NOMO-1 (cell line): ENCODE results near the gene TSPAN14.

ENCODE experiments used
- DNase-seq, 2 experiments: peaks; one replicate each; lab custom pipeline; 2025; ENCODE audit not compliant: unreplicated experiment in 2 of 2; lab: John Stamatoyannopoulos, UW

Gene TSPAN14

DNA sequence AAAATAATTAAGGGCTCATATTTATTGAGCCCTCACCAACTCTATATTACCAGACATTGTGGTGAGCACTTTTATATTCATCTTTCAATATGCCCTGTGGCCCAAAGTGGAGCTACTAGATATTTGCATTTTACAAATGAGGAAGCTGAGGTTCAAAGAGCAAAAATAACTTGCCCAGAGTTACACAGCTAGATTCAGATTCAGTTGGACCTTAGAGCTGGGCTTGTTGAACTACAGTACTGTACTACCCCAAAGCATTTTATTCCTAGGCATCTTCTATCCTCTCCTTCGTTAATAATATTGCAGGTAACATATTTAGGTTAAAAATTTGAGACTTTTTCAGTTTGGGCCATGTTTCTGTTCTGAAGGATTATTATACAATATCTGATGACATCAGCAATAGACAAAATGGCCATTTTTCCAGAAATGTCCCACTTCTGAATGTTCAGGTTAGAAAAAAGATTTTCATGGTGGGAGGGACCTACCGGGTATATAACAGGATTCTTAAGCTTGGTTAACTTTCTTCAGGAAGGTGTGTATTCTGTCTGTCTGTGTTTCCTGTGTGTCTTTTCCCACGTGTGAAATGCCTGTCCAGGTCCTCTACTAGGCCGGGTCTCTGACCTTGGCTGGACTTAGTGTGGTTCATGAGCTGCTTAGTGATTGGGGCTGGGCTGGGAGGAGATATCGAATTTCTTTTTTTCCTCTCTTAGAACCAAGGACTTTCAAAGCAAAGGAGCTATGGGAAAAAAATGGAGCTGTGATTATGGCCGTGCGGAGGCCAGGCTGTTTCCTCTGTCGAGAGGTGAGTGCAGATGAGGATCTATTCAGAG, 32.2 kb upstream of the TSPAN14 start:
- peak; percentile 61 to 78 for DNase-seq

DNA sequence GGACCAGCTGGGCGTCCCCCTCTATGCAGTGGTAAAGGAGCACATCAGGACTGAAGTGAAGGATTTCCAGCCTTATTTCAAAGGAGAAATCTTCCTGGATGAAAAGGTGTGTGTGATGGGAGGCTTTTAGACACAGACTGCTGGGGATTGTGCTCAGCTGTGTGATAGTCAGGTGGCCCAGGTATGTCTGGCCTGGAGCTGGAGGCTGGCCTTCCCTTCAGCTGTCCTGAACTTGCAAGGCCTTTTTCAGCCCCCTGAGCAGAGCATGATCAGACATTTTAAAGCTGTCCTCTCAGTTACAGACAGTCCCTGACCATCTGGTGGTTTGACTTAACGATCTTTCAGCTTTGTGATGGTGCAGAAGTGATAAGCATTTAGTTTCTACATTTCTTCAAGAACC, 28.2 kb upstream of the TSPAN14 start:
- DNase-seq, result no peak

DNA sequence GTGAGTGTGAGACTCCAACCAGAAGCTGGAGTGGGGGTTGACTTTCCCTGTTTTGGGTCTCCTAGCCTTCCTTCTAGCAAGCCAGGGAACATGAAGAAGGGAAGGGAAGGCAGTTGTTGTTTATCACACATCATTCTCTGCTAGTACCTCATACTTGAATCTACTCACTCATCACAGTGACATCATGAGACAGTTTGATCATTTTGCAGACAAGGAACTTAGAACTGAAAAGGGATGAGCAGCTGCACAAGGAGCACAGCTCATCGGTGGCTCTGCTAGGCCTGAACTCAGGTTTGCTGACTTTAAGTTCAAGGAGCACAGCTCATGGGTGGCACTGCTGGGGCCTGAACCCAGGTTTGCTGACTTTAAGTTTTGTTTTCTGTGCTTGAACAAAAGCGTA, 26.6 kb upstream of the TSPAN14 start:
- no peak for DNase-seq

DNA sequence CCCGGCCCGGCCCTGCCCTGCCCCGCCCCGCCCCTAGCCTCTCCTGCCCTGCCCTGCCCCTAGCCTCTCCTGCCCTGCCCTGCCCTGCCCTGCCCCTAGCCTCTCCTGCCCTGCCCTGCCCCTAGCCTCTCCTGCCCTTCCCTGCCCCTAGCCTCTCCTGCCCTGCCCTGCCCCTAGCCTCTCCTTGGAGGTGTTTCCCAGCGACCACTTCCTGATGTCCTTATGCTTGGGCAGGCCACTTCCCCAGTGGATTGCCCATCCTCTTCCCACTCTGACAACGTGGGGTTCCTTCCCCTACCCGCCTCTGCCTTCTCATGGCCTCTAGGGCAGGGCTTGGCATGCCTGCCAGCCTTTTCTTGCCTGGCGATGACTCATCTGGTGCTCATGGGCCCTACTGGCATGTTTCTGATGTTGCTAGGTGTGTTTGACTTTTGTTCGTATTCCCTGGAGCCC, 24.6 kb upstream of the TSPAN14 start:
- no peak for DNase-seq

DNA sequence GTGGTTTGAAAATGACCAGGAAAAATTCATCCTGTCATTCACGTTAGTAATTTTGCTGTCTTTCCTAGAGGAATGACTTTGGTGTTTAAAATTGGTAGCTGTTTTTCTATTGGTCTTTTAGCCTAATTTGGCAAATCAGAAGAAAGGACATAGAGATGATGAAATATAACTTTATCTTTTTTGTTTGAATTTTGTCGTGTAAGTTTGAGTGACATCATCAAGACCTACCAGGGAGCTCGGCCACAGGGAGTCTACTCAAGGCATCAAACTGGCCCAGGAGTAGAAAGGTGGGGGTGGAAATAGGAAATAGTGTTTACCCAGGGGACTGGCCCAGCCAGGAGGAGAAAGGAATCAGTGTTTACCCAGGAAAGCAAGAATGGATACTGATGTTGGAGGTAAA, 21.0 kb upstream of the TSPAN14 start:
- DNase-seq, result no peak

DNA sequence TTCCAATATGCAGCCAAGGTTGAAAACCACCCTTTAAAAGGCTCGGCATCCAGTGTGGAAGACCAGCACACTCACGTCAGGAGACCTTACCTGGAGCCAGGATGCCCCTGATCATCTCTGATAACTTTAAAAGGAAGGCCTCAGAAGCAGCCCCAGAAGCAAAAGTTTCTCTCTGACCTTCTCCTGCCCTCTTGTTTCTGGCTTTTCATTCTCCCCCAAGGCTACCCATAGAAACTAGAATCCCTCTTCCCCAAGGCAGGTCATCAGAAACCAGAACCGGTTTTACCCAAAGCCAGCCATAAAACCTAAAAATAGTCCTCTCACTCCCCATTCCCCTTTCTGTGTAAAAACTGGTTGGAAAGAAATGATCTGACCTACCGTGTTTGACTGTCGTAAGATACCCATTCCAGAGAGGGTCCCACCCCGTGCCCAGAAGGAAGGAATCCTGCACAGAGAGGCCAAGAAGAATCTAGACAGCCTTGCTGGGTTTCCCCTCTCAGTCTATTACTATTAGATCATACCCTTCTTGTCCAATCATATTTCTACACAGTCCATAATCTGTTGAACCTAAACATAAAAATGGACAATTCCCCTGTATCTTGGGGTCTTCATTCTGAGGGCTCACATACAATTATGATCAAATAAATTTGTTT, 17.5 kb upstream of the TSPAN14 start:
- no peak for DNase-seq

DNA sequence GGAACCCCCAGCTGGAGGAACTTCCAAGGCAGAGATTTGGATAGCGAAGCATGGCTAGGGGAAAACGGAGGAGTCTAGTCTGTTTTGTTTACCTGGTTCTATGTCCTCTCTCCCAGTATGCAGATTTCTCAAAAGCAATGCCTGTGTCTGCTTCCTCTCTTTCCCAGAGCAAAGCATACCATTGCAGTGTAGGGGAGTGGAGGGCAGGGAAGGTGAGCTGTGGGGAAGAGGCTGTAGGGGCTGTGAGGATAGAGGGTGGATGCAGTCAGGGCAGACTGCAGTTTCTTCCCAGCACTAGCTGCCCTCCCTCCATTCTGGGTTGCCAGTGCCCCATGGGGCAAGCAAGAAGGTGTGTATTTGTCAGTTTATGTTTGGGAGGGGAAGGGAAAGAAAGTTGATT, 16.9 kb upstream of the TSPAN14 start:
- no peak for DNase-seq

DNA sequence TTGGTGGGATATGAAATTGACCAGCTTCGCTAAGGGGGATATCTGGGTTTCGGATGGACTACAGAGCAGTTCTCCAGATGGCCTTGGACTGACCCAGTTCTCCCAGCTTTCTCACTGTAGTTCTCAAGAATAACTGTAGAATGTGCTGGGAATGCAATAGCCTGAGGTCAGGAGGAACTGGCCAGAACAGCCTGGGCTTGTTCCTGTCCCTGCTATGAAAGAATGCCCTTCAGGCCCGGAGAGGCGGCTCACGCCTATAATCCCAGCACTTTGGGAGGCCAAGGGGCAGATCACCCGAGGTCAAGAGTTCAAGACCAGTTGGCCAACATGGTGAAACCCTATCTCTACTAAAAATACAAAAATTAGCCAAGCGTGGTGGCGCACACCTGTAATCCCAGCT, 12.3 kb upstream of the TSPAN14 start:
- DNase-seq, result no peak

DNA sequence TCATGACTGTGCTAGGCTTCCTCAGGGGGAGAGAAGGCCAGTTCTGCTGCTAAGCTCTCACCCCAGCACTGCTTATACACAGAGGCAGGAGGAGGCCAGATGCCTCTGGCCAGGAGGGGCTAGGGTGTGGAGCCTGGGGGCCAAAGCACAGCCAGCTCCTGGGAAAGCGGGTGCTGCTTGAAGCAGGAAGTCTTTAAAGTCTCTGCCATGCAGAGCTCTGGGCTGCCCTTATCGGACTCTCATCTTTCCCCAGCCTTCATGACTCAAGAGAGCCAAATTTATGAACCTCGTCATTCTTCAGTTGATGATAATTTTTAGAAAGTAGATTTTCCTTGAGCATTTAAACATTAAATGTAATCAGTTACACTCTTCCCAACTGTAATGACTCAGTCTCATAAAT, 11.2 kb upstream of the TSPAN14 start:
- DNase-seq, result no peak

DNA sequence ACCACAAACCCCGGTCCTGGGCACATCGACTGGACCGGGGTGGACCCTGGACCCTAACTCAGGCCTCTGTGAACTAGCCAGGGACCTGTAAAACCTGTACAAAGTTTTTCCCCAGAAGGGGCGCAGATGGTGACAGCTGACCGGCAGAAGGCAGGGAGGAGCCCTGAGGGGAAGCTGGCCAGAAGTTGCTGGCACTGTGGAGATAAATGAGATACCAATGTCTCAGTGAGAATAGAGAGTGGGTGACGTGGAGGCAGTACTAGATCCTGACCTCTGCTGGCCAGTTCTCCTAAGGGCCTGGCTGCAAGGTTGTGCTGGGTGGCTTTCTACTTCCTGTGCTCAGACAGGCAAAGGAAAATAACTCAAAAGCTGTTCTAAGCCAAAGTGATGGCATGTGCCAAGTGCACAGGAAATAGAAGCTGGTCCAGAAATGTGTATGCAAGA, 10.6 kb upstream of the TSPAN14 start:
- peak; percentile 17 to 18 for DNase-seq

DNA sequence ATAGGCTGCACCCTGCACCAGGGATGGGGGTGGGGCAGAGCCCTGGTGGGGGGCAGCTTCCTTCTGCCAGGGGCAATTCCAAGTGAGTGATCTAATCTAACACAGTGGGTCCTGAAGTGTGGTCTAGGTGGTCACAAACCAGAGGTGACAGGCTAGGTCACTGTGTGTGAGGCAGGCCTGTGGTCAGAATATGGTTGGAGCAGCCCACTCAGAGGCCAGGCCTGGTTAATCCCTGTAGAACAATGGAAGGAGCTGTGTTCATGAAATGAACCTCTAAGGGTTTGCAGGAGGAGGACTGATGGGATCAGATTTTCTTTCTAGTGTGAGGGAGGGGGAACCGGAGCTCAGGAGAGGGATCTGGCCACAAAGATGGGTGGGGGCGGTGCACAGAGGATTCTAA, 10.0 kb upstream of the TSPAN14 start:
- no peak for DNase-seq

DNA sequence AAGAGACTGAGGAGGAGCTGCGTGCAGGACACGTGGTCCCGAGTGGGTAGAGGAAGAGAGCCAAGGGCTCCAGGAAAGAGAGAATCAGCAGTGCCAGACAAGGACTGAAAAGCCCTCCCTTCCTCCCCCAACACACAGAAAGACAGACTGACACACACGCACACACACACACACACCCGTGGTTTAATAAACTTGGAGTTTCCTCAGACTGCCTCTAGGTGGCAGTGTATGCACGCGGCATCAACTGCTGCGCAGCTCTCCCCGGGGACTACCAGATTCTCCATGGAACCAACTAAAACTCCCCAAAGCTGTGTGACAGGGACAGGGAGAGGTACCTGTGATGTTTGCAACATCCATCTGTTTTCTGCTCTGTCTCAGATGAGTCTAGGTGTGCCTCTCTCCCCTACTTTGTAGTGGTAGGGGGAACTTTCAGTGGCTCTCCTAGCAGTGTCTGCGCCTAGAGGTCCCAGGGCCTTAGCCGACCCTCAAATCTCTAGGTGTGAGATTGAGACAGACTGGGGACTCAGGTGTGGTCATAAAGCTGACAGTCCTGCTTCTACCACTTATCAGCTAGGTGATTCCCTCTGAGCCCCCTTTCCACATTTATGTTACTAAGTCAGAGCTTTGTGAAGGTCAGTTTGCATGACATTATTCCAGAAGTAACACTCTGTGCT, 9.3 kb upstream of the TSPAN14 start:
- peak; percentile 40 to 67 for DNase-seq

DNA sequence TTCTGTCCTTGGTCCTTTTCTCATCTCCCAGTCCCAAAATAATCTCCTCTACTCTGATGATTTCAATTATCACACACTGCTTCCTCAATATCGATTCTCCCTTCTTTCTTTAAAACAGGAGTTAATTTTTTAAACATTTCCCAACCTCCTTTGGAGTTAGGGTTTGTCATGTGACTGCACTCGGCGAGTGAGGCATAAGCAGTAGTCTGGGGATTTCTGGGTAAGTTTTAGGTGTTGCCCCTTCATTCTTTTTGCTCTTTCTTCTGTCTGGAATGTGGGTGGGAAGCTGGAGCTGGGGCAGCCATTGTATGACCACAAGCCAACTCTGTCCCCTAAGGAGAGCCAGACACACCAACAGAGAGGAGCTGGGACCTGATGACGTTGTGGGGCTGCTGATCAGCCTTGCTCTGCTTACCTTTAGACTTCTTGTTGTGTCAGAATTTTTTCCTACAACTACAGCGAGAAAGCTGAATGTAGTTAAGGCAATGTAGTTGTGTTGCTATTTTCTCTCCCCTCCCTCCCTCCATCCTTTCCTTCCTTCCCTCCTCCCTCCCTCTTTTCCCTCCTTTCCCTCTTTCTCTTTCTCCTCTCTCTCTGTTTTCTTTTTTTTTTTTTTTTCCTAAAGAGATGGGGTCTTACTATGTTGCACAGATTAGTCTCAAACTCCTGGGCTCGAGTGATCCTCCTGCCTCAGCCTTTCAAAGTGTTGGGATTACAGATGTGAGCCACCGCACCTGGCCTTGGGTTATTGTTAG, 6.5 kb upstream of the TSPAN14 start:
- DNase-seq, result no peak

DNA sequence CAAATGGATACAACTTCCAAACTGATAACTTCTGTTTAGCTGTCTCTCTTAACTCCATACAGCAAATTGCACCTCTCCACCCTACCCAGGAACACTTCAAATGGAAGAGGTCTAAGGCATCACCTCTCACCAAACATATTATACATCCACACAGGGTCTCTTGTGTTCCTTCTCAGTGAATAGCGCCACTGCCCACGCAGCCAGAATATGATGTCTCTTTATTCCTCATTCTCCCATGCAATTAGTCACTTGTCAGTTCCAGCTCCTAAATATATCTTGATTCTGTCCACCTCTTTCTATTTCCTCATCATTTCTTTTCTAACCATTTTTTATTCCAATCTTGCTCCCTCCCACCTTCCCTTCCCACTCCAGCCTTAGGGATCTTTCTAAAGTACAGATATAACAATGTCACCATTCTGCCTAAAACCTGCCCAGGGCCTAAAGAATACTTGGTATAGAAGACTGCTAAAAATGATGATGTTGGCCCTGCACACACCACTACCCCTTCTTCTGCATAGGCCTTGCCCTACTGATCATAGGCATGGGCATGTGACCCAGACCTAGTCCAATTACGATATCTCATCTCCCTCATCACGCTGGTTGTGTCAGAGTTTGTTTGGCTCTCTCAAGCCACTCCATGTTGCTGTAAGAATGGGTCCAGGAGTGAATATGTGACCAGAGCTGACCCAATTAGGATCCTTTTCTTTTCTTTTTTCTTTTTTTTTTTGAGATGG, 5.7 kb upstream of the TSPAN14 start:
- no peak for DNase-seq

DNA sequence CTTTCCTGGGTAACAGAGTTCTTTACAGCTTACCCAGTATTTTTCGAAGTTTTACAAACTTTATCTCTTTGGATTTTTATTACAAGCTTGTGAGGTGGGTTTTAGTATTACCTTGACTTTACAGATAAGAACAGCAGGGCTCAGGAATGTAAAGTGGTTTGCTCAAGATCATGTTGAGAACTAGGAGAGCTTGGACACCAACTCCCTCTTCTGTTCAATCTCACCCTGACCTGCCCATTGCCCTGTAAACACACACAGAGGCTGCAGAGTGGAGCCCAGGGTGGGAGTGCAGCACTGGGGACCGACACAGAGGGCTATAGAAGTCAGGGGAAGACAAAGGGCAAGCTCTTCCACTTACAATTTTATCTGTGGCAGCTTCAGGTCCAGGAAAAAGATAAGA, 4.6 kb upstream of the TSPAN14 start:
- no peak for DNase-seq

DNA sequence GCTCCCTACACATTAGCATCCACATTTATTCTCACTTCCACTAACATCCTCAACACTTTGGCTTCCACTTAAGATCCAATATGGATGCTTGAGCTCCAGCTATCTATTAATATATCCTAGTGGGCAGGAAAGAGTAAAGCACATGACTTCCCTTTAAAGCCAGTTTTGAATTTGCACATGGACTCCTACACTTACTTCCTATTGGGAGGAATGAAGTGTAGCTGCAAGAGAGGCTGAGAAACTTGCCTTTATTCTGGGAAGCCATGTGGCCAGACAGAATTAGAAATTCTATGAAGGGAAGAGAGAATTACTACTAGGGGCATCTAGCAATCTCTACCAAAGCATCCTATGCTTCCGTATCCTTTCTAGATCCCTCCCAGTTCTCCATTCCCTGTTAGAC, 3.0 kb upstream of the TSPAN14 start:
- no peak for DNase-seq

DNA sequence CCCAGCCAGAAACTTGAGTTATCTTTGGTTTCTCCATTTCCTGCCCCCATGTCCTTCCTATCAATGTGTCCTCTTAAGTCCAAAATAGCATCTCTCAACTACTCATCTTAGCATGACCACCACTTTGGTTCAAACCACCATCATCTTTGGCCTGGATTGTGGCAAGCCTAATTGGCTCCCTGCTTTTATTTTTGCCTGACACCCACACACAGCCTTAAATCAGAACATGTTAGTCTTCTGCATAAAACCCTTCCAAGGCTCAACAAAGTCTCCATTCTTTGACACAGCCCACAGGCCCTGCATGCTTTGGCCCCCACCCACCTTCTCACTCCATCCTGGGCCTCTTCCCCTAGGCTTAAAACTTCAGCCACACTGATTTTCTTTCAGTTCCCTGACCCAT, 2.0 kb upstream of the TSPAN14 start:
- no peak for DNase-seq

DNA sequence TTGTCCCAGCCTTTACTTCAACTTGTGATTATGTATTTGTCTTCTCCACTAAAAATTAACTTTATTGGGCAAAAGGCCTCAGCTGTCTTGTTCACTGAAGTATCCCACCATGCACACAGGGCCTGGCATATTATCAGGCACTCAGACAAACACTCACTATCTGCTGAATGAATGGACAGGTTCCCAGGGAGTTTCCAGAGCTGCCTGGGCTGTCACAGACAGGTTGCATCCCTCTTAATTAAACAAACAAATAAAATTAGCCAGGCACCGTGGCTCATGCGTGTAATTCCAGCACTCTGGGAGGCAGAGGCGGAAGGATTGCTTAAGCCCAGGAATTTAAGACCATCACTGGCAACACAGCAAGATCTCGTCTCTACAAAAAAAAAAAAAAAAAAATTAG, 1.5 kb upstream of the TSPAN14 start:
- no peak for DNase-seq

DNA sequence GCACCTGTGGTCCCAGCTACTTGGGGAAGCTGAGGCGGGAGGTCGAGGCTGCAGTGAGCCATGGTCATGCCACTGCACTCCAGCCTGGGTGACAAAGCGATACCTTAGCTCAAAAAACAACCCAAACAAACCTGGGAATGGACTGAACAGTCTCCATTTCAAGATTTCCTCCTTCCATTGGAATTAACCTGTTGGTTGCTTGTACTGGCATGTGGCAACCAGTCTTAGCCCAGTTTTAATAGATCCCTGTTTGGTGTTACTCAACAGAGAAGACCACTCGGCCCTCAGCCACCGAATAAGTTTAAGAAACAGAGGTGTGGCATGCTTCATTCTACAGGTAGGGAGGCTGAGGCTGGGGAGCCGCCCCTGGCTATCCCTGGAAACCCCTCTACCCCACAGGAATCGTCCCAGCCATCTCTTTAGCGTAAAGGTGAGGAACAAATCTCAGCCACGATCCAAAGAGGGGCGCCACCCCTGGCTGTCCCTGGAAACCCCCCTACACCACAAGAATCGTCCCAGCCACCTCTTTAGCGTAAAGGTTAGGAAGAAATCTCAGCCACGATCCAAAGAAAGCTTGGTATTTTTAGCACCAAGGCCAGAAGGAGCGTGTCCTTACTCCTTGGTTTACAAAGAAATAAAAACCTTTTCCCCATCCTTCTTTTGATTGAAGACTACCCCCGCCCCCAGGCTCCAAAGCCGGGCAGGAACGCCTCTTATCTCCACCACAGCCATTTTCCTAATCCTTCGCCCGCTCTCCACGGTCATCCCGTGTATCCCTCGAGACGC, 861 bp upstream of the TSPAN14 start:
- no peak for DNase-seq
